Glutamatergic neuron (in vitro differentiated cells): ENCODE measurements around the gene OR51B2. TPM values are rescaled to one million over a fixed set of nuclear protein-coding genes. Genes with fewer than 3 reads are reported as not detected.
"Not testable (repeated sequence)": the region's sequence is repeated elsewhere in the genome, so short reads cannot be mapped to it uniquely, and the experiment has no call there.

Source experiments
- DNase-seq: peaks from one replicate; pipeline ENCODE4 v3.0.0; 2022
- H3K27ac Mint-ChIP-seq: one replicate; pipeline ENCODE4 v1.8.0; 2020; ENCODE audit warnings: mild to moderate bottlenecking, mixed read lengths, inconsistent platforms; ENCODE audit not compliant: unreplicated experiment
- H3K27me3 Mint-ChIP-seq: one replicate; pipeline ENCODE4 v1.8.0; 2020; ENCODE audit warnings: mild to moderate bottlenecking, moderate library complexity, mixed read lengths, inconsistent platforms; ENCODE audit not compliant: unreplicated experiment
- H3K36me3 Mint-ChIP-seq: one replicate; pipeline ENCODE4 v1.8.0; 2020; ENCODE audit warnings: mild to moderate bottlenecking, mixed read lengths, inconsistent platforms; ENCODE audit not compliant: unreplicated experiment
- H3K4me1 Mint-ChIP-seq: one replicate; pipeline ENCODE4 v1.8.0; 2020; ENCODE audit warnings: mild to moderate bottlenecking, low read depth, mixed read lengths, inconsistent platforms; ENCODE audit not compliant: unreplicated experiment
- H3K4me3 Mint-ChIP-seq: one replicate; pipeline ENCODE4 v1.8.0; 2020; ENCODE audit warnings: mild to moderate bottlenecking, mixed read lengths, inconsistent platforms; ENCODE audit not compliant: unreplicated experiment
- H3K9me3 Mint-ChIP-seq: one replicate; pipeline ENCODE4 v1.8.0; 2020; ENCODE audit warnings: mild to moderate bottlenecking, moderate library complexity, mixed read lengths, inconsistent platforms; ENCODE audit not compliant: unreplicated experiment
- CTCF ChIP-seq: fragments of 200-600 bp; sonication (generic); IDR thresholded peaks from one replicate; pipeline ENCODE4 v1.5.0; 2021; ENCODE audit not compliant: partially characterized antibody, unreplicated experiment
- total RNA-seq: library from RNA; stranded (reverse); fragmentation: NEBNext Ultra II Directional; extraction: Animal tissue kit (Norgen Biotek cat#: 25700); gene quantifications from one replicate; pipeline ENCODE4 v1.2.1, GENCODE V29; 2021; ENCODE audit not compliant: unreplicated experiment

The OR51B2 gene
- total RNA-seq, 1 donor from 2014 or later, result not detected

DNA sequence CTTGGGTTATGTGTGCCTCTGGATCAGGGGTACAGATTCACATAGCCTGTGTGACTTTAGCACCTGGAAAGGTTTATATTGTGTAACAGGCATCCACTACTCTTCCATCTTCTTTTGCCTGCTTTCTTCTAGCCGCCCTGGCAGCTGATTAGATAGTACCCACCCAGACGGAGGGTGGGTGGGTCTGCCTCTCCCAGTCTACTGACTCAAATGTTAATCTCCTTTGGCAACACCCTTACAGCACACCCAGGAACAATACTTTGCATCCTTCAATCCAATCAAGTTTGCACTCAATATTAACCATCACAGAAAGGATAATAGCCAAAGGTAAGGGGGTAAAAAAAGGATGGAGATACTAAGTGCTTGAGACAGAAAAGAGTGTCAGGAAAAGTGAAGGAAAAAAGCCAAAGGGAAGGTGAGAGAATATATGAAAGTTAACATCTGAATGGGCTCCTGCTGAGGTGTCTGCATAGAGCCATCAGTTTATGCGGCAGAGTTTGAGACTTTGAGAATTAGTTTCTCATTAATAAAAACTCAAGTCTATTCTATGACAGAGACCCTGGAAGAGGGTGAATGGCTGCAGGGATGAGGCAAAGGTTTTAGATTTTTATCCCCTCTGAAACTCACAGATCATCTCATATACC is 24.6 kb upstream of the OR51B2 start:
- Mint-ChIP-seq H3K4me1 (no peaks in the 10 kb centered on the region), H3K9me3 (peaks cover 2% of the 10 kb centered on the region), H3K36me3 (no peaks in the 10 kb centered on the region), H3K27ac (no peak overlapping the region), H3K27me3 (peaks cover 3% of the 10 kb centered on the region), H3K4me3 (no peak overlapping the region)
- TF ChIP-seq CTCF, result no peak
- no peak for DNase-seq

DNA sequence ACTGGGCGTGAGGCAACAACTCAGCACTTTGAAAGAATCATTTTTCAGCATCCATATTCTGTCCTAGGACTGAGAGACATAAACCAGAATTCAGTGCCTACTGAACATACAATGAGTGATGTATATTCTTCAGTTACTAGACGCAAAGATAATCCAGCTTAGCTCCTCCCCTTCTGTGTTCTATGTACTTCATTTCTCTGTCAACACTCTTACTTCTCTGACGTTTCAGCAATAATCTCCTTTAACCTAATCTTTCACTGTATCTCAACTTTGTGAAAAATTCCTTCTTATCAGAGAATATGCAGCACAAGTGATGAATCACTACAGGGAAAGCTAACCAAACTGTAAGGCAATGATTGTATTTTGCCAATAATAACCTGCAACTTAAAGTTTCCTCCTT is 21.7 kb upstream of the OR51B2 start:
- no peak for TF ChIP-seq CTCF
- no peak overlapping the region for H3K4me3 Mint-ChIP-seq
- H3K9me3 Mint-ChIP-seq, result no peaks in the 10 kb centered on the region
- H3K4me1 Mint-ChIP-seq, result no peaks in the 10 kb centered on the region
- no peaks in the 10 kb centered on the region for H3K36me3 Mint-ChIP-seq
- no peak for DNase-seq
- no peak overlapping the region for H3K27ac Mint-ChIP-seq
- H3K27me3 Mint-ChIP-seq, result no peaks in the 10 kb centered on the region

DNA sequence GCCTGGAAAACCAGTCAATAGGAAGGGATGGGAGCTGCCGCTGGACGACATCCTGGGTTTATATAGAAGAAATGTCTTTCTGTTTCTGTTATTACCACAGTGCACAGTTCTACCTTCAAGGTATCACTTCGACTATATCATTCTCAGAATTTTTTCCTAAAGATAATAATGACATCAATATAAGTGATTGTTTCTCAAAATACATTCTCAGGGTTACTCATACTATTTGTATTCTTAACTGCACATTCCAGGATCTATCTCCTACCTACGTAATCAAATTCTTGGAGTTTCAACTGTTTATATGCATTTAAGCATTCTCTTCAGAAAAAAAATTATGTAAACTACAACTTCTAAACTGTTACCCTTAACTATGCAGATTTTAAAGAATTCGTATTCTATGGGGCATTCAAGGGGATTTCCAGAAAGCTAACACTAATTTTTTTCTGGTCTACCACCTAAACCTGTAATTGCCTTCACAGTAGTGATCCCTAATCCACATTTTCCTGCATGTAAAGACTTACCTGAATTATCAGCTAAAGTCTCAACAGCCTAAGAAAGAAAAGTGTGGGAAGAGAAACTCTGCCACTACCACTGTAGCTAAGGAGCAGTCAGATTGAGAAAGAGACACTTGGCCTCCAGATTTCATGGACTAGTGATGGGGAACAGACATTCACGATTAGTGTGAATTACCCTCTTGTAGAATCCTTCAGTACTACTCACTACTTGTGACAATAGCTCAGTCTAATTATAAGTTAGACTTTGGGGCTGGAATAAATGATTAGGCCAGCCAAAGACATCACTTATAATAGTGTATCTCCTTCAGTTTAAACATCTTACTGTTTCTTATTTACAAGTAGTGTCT is 19.6 kb upstream of the OR51B2 start, which contains the start of gene OR51B5:
OR51B5 (minus strand) TSS at position 51 of the 862 bp plus-strand sequence; CDS start at position 51, 0 bp downstream.
- H3K27me3 Mint-ChIP-seq, result no peaks in the 10 kb centered on the region
- H3K4me1 Mint-ChIP-seq, result no peaks in the 10 kb centered on the region
- TF ChIP-seq CTCF, result no peak
- H3K36me3 Mint-ChIP-seq, result no peaks in the 10 kb centered on the region
- H3K4me3 Mint-ChIP-seq, result no peak within 1 kb of the TSS
- H3K9me3 Mint-ChIP-seq, result no peaks in the 10 kb centered on the region
- no peak for DNase-seq
- no peak within 1 kb of the TSS for H3K27ac Mint-ChIP-seq

DNA sequence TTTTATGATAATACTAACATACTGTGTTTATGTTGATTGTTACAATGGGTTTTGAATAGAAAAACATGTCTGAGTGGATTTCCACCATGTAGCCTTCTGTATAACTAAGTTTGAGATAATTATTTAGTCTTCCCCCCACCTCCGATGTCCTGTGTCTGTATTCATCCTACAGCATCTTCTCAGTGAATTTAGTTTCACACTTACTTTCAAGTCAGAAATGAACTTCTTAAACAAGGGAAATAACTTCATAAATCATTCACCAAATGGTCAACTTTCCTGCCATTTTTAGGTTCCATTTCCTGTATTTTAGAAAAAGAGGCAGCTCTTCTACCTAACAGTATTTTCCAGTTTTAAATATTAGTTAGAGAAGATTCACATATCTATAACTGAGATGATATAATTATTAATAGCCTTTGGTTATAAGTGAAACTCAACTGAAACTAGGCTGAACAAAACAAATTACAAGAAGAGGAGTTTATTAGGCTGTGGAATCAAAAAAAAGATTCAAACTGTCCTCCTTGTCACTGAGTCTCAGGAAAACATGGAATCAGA is 15.8 kb upstream of the OR51B2 start:
- no peaks in the 10 kb centered on the region for H3K4me1 Mint-ChIP-seq
- H3K27me3 Mint-ChIP-seq, result no peaks in the 10 kb centered on the region
- TF ChIP-seq CTCF, result no peak
- H3K9me3 Mint-ChIP-seq, result no peaks in the 10 kb centered on the region
- no peaks in the 10 kb centered on the region for H3K36me3 Mint-ChIP-seq
- H3K4me3 Mint-ChIP-seq, result no peak overlapping the region
- no peak overlapping the region for H3K27ac Mint-ChIP-seq
- no peak for DNase-seq

DNA sequence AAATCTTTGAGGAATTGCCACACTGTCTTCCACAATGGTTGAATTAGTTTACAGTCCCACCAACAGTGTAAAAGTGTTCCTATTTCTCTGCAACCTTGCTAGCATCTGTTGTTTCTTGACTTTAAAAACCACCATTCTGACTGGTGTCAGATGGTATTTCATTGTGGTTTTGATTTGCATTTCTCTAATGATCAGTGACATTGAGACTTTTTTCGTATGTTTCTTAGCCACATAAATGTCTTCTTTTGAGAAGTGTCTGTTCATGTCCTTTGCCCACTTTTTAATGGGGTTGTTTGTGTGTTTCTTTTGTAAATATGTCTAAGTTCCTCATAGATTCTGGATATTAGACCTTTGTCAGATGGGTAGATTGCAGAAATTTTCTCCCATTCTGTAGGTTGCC is 13.2 kb upstream of the OR51B2 start:
- not testable (repeated sequence) for H3K9me3 Mint-ChIP-seq, H3K4me3 Mint-ChIP-seq, DNase-seq

More for the DNA sequence above, 13.2 kb upstream of the OR51B2 start:
- H3K36me3 Mint-ChIP-seq, H3K4me1 Mint-ChIP-seq, H3K27ac Mint-ChIP-seq, H3K27me3 Mint-ChIP-seq: not testable (repeated sequence)
